ENCODE results near the gene ZNF785. TPM values are rescaled to one million over a fixed set of nuclear protein-coding genes. Genes with fewer than 3 reads are reported as not detected.
"Not testable (repeated sequence)": the region's sequence is repeated elsewhere in the genome, so short reads cannot be mapped to it uniquely, and the experiment has no call there.

Gene ZNF785
- polyA plus RNA-seq, 1 experiment = 6.6 TPM

- Histone ChIP-seq H3K36me3 (ENCODE audit: control insufficient read depth, insufficient read depth, low read length) (peaks cover 2% of the 10 kb centered on the region; the same call in 1 of the 2 replicates), H3K27me3 (ENCODE audit: control insufficient read depth, insufficient read depth, low read length) (no peaks in the 10 kb centered on the region), H3K4me3 (ENCODE audit: low read depth, low read length) (no peak overlapping the region)
- no peak for TF ChIP-seq CTCF (IDR thresholded peaks at IDR 0.05; ENCODE audit: insufficient read depth, low read depth, low read length)
- POLR2A ChIA-PET = no interaction called here
- CTCF ChIA-PET = no interaction called here
- no peak for DNase-seq (ENCODE audit: low read depth)
These were observed 46.2 kb downstream of the ZNF785 start for GRCh38 chr16:30539000-30539964.

GRCh38 chr16:30536391-30537024 is 49.0 kb downstream of the ZNF785 start:
- DNase-seq (ENCODE audit: low read depth); H3K27me3 ChIP-seq (ENCODE audit: control insufficient read depth, insufficient read depth, low read length); H3K4me3 ChIP-seq (ENCODE audit: low read depth, low read length); POLR2A ChIA-PET; H3K36me3 ChIP-seq (ENCODE audit: control insufficient read depth, insufficient read depth, low read length): not testable (repeated sequence)
- CTCF ChIA-PET = interaction anchor here (1.3 to 2.6 kb wide), 7 partner anchors 9 to 107 kb away, joined by 3 to 13 read pairs (median 5); partner anchors contain the start of gene DCTPP1

- TF ChIP-seq CTCF (IDR thresholded peaks at IDR 0.05; ENCODE audit: insufficient read depth, low read depth, low read length) = peak; percentile 87
- CTCF ChIA-PET = interaction anchor here (0.6 to 2.6 kb wide), 15 partner anchors 9 to 157 kb away, joined by 3 to 13 read pairs (median 4); partner anchors contain the start of genes DCTPP1 and ZNF764
- no peak for DNase-seq (ENCODE audit: low read depth)
These were observed 49.7 kb downstream of the ZNF785 start for GRCh38 chr16:30535777-30536190.

GRCh38 chr16:30535106-30535776 is 50.3 kb downstream of the ZNF785 start:
- ChIA-PET POLR2A (interaction anchor here (0.6 to 1.0 kb wide), 2 partner anchors 19 to 75 kb away, joined by 3 to 4 read pairs; partner anchors contain the start of gene ZNF689), CTCF (interaction anchor here (0.6 to 2.6 kb wide), 16 partner anchors 11 to 157 kb away, joined by 3 to 13 read pairs (median 4); partner anchors contain the start of genes DCTPP1, PRR14 and ZNF764)
- Histone ChIP-seq H3K27me3 (ENCODE audit: control insufficient read depth, insufficient read depth, low read length) (no peaks in the 10 kb centered on the region), H3K36me3 (ENCODE audit: control insufficient read depth, insufficient read depth, low read length) (peaks cover 2% of the 10 kb centered on the region), H3K4me3 (ENCODE audit: low read depth, low read length) (peak overlapping the region; percentile 56)
- no peak for DNase-seq (ENCODE audit: low read depth)
- TF ChIP-seq CTCF (IDR thresholded peaks at IDR 0.05; ENCODE audit: insufficient read depth, low read depth, low read length) = no peak

More at GRCh38 chr16:30535777-30536190, 49.7 kb downstream of the ZNF785 start:
- Histone ChIP-seq H3K4me3 (ENCODE audit: low read depth, low read length) (peak overlapping the region; percentile 56), H3K27me3 (ENCODE audit: control insufficient read depth, insufficient read depth, low read length) (no peaks in the 10 kb centered on the region), H3K36me3 (ENCODE audit: control insufficient read depth, insufficient read depth, low read length) (peaks cover 2% of the 10 kb centered on the region)
- POLR2A ChIA-PET = interaction anchor here (0.6 to 1.0 kb wide), 2 partner anchors 18 to 75 kb away, joined by 3 to 4 read pairs; partner anchors contain the start of gene ZNF689

GRCh38 chr16:30534368-30535105 is 51.0 kb downstream of the ZNF785 start, which contains the start of gene ZNF747:
TSS of gene ZNF747 (minus strand) at chr16:30534858. CDS start at chr16:30534679, 179 bp downstream.
- Histone ChIP-seq H3K4me3 (ENCODE audit: low read depth, low read length) (peak within 1 kb of the TSS; percentile 56), H3K36me3 (ENCODE audit: control insufficient read depth, insufficient read depth, low read length) (peaks cover 2% of the 10 kb centered on the region), H3K27me3 (ENCODE audit: control insufficient read depth, insufficient read depth, low read length) (no peaks in the 10 kb centered on the region)
- no peak for DNase-seq (ENCODE audit: low read depth)
- POLR2A ChIA-PET = no interaction called here
- no peak for TF ChIP-seq CTCF (IDR thresholded peaks at IDR 0.05; ENCODE audit: insufficient read depth, low read depth, low read length)
- CTCF ChIA-PET = interaction anchor here (1.0 to 2.6 kb wide), 7 partner anchors 9 to 116 kb away, joined by 3 to 13 read pairs (median 5); partner anchors contain the start of genes DCTPP1, PRR14 and ZNF764

Measured in BJ (cell line).